Breast epithelium (tissue), 4 donors: Measurements from ENCODE around the gene EXOSC2. TPM values are rescaled to one million over a fixed set of nuclear protein-coding genes. Genes with fewer than 3 reads are reported as not detected.

ENCODE experiments used
- DNase-seq, 2 donors: peaks; one replicate each; pipeline ENCODE4 v3.0.0-alpha.2; 2019; ENCODE audit warnings: low spot score in 2 of 2
- H3K27ac ChIP-seq, 2 donors: fragments of 200-600 bp; sonication (generic) in 1 of 2; one replicate each; pipeline ENCODE4 v1.5.1; 2016 to 2019; ENCODE audit warnings: mild to moderate bottlenecking in 1 of 2
- H3K27me3 ChIP-seq, 2 donors: fragments of 200-600 bp; sonication (generic) in 1 of 2; one replicate each; pipeline versions ENCODE4 v1.5.1 to v1.6.0; 2017 to 2019; ENCODE audit warnings: control low read depth in 1 of 2, mild to moderate bottlenecking in 1 of 2
- H3K36me3 ChIP-seq: fragments of 200-600 bp; one replicate; pipeline ENCODE4 v1.5.1; 2019
- H3K4me1 ChIP-seq, 2 donors: fragments of 200-600 bp; sonication (generic); one replicate each; pipeline ENCODE4 v1.5.1; 2016 to 2019; ENCODE audit warnings: control low read depth in 1 of 2
- H3K4me3 ChIP-seq, 3 donors: fragments of 200-600 bp; sonication (generic); 1 replicate in 2 of 3; 2 replicates in 1 of 3; pipeline ENCODE4 v1.5.1; 2016 to 2019; ENCODE audit warnings: mild to moderate bottlenecking in 3 of 3, moderate library complexity in 2 of 3
- H3K9me3 ChIP-seq, 2 donors: fragments of 200-600 bp; sonication (generic) in 1 of 2; one replicate each; pipeline ENCODE4 v1.5.1; 2016 to 2019; ENCODE audit warnings: control low read depth in 1 of 2
- CTCF ChIP-seq, 3 donors: fragments of 450-650 bp; IDR thresholded peaks; one replicate each; pipeline ENCODE4 v1.5.1; 2016 to 2017; ENCODE audit warnings: antibody characterized with exemption in 3 of 3, mild to moderate bottlenecking in 3 of 3, moderate library complexity in 3 of 3
- POLR2A ChIP-seq: fragments of 450-650 bp; IDR thresholded peaks from one replicate; pipeline ENCODE4 v1.6.1; 2016; ENCODE audit warnings: antibody characterized with exemption, mild to moderate bottlenecking, moderate library complexity
- POLR2AphosphoS5 ChIP-seq, 3 donors: sonication (generic); formaldehyde crosslinking; IDR thresholded peaks; one replicate each; pipeline ENCODE4 v1.6.1; 2017; ENCODE audit warnings: antibody characterized with exemption in 3 of 3
- intact Hi-C: fragments of 100-400 bp; cut with DNase I; formaldehyde crosslinking; loops from one replicate; pipeline ENCODE4 v1.15.1; 2023; ENCODE audit warnings: low total_unique reads
- total RNA-seq, 3 donors: library from RNA; depleted of rRNA; stranded (reverse); fragments of >200 nt; gene quantifications; one replicate each; pipeline ENCODE4 v1.1.0, GENCODE V29; 2016

The EXOSC2 gene
- total RNA-seq, 3 donors from 2014 or later: 17.8 to 32.2 (median 30.2) TPM

DNA sequence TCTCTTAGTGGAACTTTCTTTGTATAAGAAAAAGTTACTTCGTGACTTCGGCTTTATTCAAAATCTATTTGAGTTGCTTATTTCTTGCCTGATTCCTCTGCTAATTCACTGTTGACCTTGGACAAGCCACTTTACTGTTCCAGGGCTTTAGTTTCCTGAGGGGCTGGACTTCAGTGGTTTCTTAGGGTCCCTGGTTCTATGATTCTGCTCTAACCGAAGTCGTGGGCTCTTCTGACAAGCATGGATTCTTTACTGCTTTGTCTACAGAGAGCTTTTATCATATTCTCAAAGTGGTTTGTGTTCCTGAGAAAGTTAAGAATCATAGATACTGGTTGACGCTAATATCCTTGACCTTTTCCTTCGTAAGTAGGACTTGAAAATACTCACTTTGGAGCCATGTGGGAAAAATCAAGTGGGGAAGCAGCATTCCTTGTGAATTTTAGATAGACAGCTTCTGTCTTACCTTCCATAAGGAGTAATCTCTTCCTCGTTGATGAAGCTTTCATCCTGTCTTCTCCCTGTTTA lies 21.1 kb downstream of the EXOSC2 start:
- H3K4me1 ChIP-seq: peaks cover 3 to 8% of the 10 kb centered on the region in 2 donors

DNA sequence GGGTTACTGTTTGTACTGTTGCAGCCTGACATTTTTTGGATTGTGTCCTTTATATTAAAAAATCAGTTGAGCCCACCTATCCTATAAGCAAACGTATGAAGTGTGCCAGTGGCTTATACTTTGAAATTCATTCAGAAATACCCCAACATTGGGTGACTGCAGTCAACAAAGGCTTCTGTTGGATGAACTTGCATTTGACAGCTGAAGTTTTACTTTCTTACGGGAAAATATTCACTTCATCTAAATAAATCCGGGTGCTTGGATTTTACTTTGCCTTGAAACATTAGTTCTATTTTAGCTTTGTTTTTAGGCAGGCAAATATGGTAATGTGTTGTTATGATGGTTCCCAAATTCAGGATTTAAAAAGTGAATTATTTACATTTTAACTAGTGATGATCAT lies 21.7 kb downstream of the EXOSC2 start:
- DNase-seq: no peak
- TF ChIP-seq CTCF (IDR thresholded peaks at IDR 0.05): no peak
- TF ChIP-seq POLR2A: no peak
- TF ChIP-seq POLR2AphosphoS5 (IDR thresholded peaks at IDR 0.05): no peak
- Histone ChIP-seq H3K4me3 (peak overlapping the region; percentile 95 to 99 (median 99)), H3K4me1 (peaks cover 3 to 8% of the 10 kb centered on the region in 2 donors), H3K27ac (no peak overlapping the region), H3K27me3 (no peaks in the 10 kb centered on the region), H3K9me3 (no peaks in the 10 kb centered on the region), H3K36me3 (no peaks in the 10 kb centered on the region)
- intact Hi-C loops: loop anchor here (10.0 kb wide), 1 partner anchor 60 kb away; no protein-coding TSS in a partner anchor

More for the DNA sequence above, 21.1 kb downstream of the EXOSC2 start:
- Histone ChIP-seq H3K9me3 (no peaks in the 10 kb centered on the region), H3K36me3 (no peaks in the 10 kb centered on the region), H3K27me3 (no peaks in the 10 kb centered on the region), H3K4me3 (peak overlapping the region; percentile 95 to 99 (median 99)), H3K27ac (no peak overlapping the region)
- intact Hi-C loops: loop anchor here (10.0 kb wide), 1 partner anchor 60 kb away; no protein-coding TSS in a partner anchor
- DNase-seq: no peak
- TF ChIP-seq CTCF (IDR thresholded peaks at IDR 0.05) (no peak), POLR2AphosphoS5 (IDR thresholded peaks at IDR 0.05) (no peak), POLR2A (no peak)

DNA sequence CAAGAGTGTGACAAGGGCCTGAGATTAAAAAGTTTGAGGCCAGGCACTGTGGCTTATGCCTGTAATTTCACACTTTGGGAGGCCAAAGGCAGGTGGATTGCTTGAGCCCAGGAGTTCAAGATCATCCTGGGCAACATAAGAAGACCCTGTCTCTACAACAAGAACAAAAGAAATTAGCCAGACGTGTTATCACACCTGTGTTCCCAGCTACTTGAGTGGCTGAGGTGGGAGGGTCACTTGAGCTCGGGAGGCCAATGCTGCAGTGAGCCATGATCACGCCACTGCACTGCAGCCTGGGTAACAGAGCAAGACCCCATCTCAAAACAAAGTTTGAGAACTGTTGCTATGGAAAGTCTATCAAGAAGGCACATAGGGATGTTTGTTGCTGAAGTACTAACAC lies 25.0 kb downstream of the EXOSC2 start:
- Histone ChIP-seq H3K9me3 (no peaks in the 10 kb centered on the region), H3K4me3 (no peak overlapping the region), H3K36me3 (no peaks in the 10 kb centered on the region), H3K27ac (no peak overlapping the region), H3K27me3 (no peaks in the 10 kb centered on the region), H3K4me1 (peaks cover 3 to 8% of the 10 kb centered on the region in 2 donors)
- DNase-seq: no peak
- TF ChIP-seq POLR2A (no peak), POLR2AphosphoS5 (IDR thresholded peaks at IDR 0.05) (no peak), CTCF (IDR thresholded peaks at IDR 0.05) (no peak)
- intact Hi-C loops: loop anchor here (10.0 kb wide), 1 partner anchor 56 kb away; no protein-coding TSS in a partner anchor

GRCh38 chr9:130720762-130721161 lies 27.2 kb downstream of the EXOSC2 start:
- H3K9me3 ChIP-seq: no peaks in the 10 kb centered on the region
- TF ChIP-seq CTCF (IDR thresholded peaks at IDR 0.05) (no peak), POLR2A (no peak), POLR2AphosphoS5 (IDR thresholded peaks at IDR 0.05) (no peak)
- no peaks in the 10 kb centered on the region for H3K36me3 ChIP-seq
- no peaks in the 10 kb centered on the region for H3K4me1 ChIP-seq
- no peaks in the 10 kb centered on the region for H3K27me3 ChIP-seq
- H3K27ac ChIP-seq: no peak overlapping the region
- no peak for DNase-seq
- intact Hi-C loops: no loop called here
- H3K4me3 ChIP-seq: no peak overlapping the region

- DNase-seq: no peak
- Histone ChIP-seq H3K36me3 (no peaks in the 10 kb centered on the region), H3K4me1 (peaks cover 0 to 6% of the 10 kb centered on the region in 2 donors), H3K9me3 (no peaks in the 10 kb centered on the region), H3K4me3 (no peak overlapping the region), H3K27ac (no peak overlapping the region), H3K27me3 (no peaks in the 10 kb centered on the region)
- no peak for TF ChIP-seq POLR2A
- TF ChIP-seq CTCF (IDR thresholded peaks at IDR 0.05): no peak
- no peak for TF ChIP-seq POLR2AphosphoS5 (IDR thresholded peaks at IDR 0.05)
- intact Hi-C loops: no loop called here
Measured at GRCh38 chr9:130728721-130729120, 35.1 kb downstream of the EXOSC2 start.
